Osteoblast (primary cell): ENCODE measurements around the gene DHDDS. TPM values are rescaled to one million over a fixed set of nuclear protein-coding genes. Genes with fewer than 3 reads are reported as not detected.

Experiments used
- DNase-seq: peaks from one replicate; pipeline ENCODE4 v3.0.0; 2011; ENCODE audit warnings: low spot score, mixed read lengths; ENCODE audit not compliant: insufficient read length; ENCODE audit errors: missing footprints
- H2AFZ ChIP-seq: 2 replicates; pipeline ENCODE4 v1.6.0; 2011; ENCODE audit warnings: mild to moderate bottlenecking, low read length
- H3K27ac ChIP-seq: 2 replicates; pipeline ENCODE4 v1.5.1; 2011; ENCODE audit warnings: mild to moderate bottlenecking, low read depth, low read length, moderate library complexity
- H3K27me3 ChIP-seq: 2 replicates; pipeline ENCODE4 v1.6.0; 2012; ENCODE audit warnings: mild to moderate bottlenecking, control low read depth, inconsistent platforms, low read length, moderate library complexity; ENCODE audit not compliant: insufficient read depth
- H3K36me3 ChIP-seq: 2 replicates; pipeline ENCODE4 v1.5.1; 2011; ENCODE audit warnings: mild to moderate bottlenecking, low read length, control low read depth, moderate library complexity; ENCODE audit not compliant: insufficient read depth
- H3K4me1 ChIP-seq: 2 replicates; pipeline ENCODE4 v1.5.1; 2011; ENCODE audit warnings: mild to moderate bottlenecking, low read length, control low read depth, moderate library complexity; ENCODE audit not compliant: insufficient read depth
- H3K4me2 ChIP-seq: 2 replicates; pipeline ENCODE4 v1.6.0; 2011; ENCODE audit warnings: mild to moderate bottlenecking, low read length; ENCODE audit not compliant: insufficient read depth
- H3K4me3 ChIP-seq: fragments of 200-600 bp; sonication (generic); 3 replicates; pipeline ENCODE4 v1.5.1; 2012; ENCODE audit warnings: mild to moderate bottlenecking, low read length, inconsistent platforms; ENCODE audit not compliant: insufficient read depth
- H3K79me2 ChIP-seq: 2 replicates; pipeline ENCODE4 v1.6.0; 2012; ENCODE audit warnings: mild to moderate bottlenecking, low read length, control low read depth, inconsistent platforms; ENCODE audit not compliant: insufficient read depth
- H3K9me3 ChIP-seq: 2 replicates; pipeline ENCODE4 v1.5.1; 2011; ENCODE audit warnings: low read depth, low read length, control low read depth
- H4K20me1 ChIP-seq: 2 replicates; pipeline ENCODE4 v1.6.0; 2012; ENCODE audit warnings: mild to moderate bottlenecking, low read length, control low read depth; ENCODE audit not compliant: insufficient read depth
- total RNA-seq: library from RNA; depleted of rRNA; stranded (reverse); fragments of >200 nt; gene quantifications from 2 replicates; pipeline ENCODE4 v1.2.3, GENCODE V29; 2012
- TF ChIP-seq, protein P1 (sequence below): IDR thresholded peaks from 2 replicates; pipeline ENCODE4 v1.5.1; 2011; ENCODE audit warnings: mild to moderate bottlenecking, low read depth, low read length, moderate library complexity; ENCODE audit errors: extremely low read depth

DHDDS gene
- total RNA-seq, 1 donor, result 63.3 TPM

DNA sequence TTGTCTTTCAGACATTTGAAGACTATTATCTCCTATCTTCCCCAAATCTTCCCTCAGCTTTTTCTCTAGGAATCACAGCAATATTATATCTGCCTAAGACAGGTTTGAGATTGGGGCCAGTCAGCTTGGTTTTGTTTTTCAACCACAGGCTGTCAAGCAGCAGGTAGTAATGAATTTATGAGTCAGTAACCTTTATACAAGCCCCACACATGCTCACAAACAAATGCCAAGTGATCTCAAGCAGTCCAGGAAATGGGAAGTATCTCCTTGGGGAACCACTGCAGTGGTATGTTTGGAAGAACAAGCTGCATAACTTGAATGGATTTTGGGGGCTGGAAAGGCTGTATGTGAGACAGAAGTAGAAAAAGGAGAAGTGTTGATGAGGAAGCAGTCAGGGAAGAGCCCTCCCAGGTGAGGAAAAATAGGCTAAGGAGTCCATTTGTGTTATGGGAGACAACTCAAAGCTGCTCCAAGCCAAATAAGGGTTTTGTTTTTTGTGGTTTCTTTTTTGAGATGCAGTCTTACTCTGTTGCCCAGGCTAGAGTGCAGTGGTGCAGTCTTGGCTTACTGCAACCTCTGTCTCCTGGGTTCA, 2.1 kb downstream of the DHDDS start:
- H3K4me3 ChIP-seq, result peak overlapping the region; percentile 6
- peaks cover 34% of the 10 kb centered on the region for H3K79me2 ChIP-seq
- H3K4me1 ChIP-seq, result peaks cover 16% of the 10 kb centered on the region
- peaks cover 4% of the 10 kb centered on the region for H3K27me3 ChIP-seq
- TF ChIP-seq, protein P1, sequence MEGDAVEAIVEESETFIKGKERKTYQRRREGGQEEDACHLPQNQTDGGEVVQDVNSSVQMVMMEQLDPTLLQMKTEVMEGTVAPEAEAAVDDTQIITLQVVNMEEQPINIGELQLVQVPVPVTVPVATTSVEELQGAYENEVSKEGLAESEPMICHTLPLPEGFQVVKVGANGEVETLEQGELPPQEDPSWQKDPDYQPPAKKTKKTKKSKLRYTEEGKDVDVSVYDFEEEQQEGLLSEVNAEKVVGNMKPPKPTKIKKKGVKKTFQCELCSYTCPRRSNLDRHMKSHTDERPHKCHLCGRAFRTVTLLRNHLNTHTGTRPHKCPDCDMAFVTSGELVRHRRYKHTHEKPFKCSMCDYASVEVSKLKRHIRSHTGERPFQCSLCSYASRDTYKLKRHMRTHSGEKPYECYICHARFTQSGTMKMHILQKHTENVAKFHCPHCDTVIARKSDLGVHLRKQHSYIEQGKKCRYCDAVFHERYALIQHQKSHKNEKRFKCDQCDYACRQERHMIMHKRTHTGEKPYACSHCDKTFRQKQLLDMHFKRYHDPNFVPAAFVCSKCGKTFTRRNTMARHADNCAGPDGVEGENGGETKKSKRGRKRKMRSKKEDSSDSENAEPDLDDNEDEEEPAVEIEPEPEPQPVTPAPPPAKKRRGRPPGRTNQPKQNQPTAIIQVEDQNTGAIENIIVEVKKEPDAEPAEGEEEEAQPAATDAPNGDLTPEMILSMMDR, result no peak
- peak overlapping the region; percentile 91 for H3K4me2 ChIP-seq
- H3K36me3 ChIP-seq, result peaks cover 35% of the 10 kb centered on the region
- DNase-seq, result peak; percentile 13
- H3K27ac ChIP-seq, result no peak overlapping the region
- no peaks in the 10 kb centered on the region for H4K20me1 ChIP-seq
- H3K9me3 ChIP-seq, result no peaks in the 10 kb centered on the region
- H2AFZ ChIP-seq, result no peak overlapping the region

DNA sequence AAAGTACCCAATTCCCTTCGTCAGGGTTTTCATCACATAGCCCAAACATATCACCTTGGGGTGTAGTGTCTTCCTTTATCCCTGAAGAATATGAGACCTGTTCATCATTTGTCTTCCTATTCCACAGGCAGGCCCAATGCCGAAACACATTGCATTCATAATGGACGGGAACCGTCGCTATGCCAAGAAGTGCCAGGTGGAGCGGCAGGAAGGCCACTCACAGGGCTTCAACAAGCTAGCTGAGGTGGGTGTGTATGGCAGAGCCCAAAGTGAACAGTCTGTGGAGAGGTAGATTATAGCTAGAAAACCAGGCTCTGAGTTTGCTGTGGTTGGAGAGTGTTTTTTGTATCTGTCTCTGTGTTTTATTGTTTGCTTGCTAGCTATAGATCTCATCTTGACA, 5.9 kb downstream of the DHDDS start:
- Histone ChIP-seq H3K9me3 (no peaks in the 10 kb centered on the region), H3K27ac (no peak overlapping the region), H4K20me1 (peaks cover 5% of the 10 kb centered on the region), H3K27me3 (no peaks in the 10 kb centered on the region), H3K36me3 (peaks cover 63% of the 10 kb centered on the region), H3K79me2 (peaks cover 29% of the 10 kb centered on the region), H3K4me1 (peaks cover 11% of the 10 kb centered on the region), H3K4me2 (no peak overlapping the region), H3K4me3 (no peak overlapping the region), H2AFZ (no peak overlapping the region)
- TF ChIP-seq, protein P1, result no peak
- DNase-seq, result peak; percentile 10

DNA sequence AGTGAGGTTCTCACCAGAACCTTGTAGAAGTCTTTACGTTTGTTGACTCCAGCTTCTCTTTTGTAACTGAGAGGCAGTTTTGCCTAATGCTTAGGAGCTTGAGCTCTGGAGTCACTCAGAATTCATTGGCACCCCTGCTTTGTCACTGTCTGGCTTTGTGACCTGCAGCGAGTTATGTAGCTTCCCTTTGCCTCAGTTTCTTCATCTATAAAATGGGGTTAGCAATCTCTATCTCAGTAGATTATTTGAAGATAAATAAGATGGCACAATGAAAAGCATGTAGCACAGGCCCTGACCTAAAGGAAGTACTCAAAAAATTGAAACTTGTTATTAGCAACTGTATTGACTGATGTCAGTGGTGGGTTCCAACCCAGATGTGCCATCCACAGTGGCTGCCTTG, 8.1 kb downstream of the DHDDS start:
- H3K9me3 ChIP-seq, result no peaks in the 10 kb centered on the region
- H4K20me1 ChIP-seq, result peaks cover 5% of the 10 kb centered on the region
- no peak overlapping the region for H3K4me3 ChIP-seq
- no peak overlapping the region for H2AFZ ChIP-seq
- TF ChIP-seq, protein P1, result no peak
- no peak overlapping the region for H3K27ac ChIP-seq
- peaks cover 80% of the 10 kb centered on the region for H3K36me3 ChIP-seq
- H3K4me1 ChIP-seq, result no peaks in the 10 kb centered on the region
- H3K4me2 ChIP-seq, result no peak overlapping the region
- DNase-seq, result no peak
- no peaks in the 10 kb centered on the region for H3K27me3 ChIP-seq
- peaks cover 14% of the 10 kb centered on the region for H3K79me2 ChIP-seq

DNA sequence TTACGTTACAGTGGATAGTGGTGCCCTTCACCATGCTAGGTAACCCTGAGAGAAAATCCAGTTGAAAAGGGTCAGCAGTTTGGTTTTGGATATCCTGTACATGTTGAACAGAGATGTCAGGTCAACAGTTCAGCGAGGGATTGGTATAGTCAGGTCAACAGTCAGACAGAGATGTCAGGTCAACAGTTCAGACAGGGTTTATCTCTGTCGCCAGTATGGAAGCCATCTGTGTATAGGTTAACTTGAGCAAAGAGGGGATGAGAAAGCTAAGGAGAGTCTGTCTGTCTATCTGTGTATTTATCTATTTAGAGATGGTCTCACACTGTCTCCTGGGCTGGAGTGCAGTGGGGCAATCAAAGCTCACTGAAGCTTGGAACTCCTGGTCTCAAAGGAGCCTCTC, 17.7 kb downstream of the DHDDS start:
- Histone ChIP-seq H3K36me3 (peaks cover 71% of the 10 kb centered on the region), H3K4me1 (no peaks in the 10 kb centered on the region), H3K79me2 (no peaks in the 10 kb centered on the region), H4K20me1 (peaks cover 4% of the 10 kb centered on the region), H3K9me3 (no peaks in the 10 kb centered on the region), H2AFZ (no peak overlapping the region), H3K27ac (no peak overlapping the region), H3K4me2 (no peak overlapping the region), H3K4me3 (no peak overlapping the region), H3K27me3 (no peaks in the 10 kb centered on the region)
- TF ChIP-seq, protein P1, result no peak
- DNase-seq, result no peak
